ENCODE data around the gene PREX1.

Gene PREX1

DNA sequence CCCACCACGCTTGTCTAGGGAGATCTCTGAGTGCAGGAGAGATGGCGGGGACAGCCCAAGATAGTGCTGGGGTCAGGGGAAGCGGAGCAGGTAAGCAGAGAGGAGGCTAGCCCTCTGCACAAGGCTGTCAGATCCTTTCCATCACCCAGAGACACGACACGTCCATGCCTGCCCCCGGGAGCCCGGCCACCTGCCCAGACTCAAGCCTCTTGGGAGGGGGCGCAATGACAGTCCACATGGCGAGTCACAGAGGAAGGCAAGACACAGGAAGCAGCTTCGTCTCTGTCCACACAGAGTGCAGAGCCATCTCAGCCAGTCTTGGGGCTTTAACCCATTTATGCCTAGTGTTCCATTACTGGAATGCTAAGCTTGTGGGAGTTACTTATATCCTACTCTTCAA is 78.4 kb downstream of the PREX1 start:
- DNase-seq, result no peak

DNA sequence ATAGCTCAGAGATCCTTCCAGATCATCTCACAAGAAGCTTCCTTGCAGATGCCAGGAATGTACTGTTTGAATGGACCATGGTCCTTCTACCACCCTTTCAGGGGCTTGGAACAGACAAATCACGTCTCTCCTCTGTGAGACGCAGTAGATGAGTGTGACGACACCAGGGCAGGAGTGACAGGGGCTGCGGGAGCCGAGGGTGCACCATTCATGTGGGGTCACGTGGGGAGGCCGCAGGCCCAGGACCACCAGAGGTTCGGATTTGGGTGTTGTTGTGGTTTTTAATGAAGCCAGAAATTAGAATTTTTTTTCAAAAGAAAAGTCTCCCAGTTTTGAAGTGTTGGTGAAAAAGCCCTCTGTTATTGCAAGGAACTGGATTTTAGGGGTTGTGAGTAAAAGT is 79.2 kb downstream of the PREX1 start:
- no peak for DNase-seq

DNA sequence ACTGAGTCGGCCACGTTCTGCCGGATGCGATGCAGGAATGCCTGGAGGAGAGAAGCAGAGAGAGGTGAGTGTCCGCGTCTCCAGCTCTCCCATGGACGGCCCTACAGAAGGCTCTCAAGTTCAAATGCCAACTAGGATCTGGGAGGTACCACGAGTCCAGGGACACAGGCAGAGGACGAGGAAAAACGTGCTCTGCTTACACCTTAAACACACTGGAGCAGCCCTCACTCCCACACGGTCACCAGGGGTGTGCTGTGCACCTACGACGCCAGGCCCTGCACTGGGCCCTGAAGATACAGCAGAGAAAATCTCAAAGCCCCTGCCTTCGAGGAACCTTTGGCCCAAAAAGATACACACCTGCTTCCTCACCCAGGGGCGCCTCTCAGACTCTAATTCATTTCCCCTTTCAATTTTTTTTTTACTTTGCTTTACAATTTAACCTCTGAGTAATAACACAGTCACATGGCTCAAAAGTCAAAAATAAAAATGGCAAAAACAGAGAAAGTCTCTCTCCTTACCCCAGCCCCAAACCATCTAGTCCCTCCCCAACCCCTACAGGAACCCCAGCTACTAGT is 79.9 kb downstream of the PREX1 start:
- DNase-seq, result no peak

- DNase-seq, result no peak
Measured at GRCh38 chr20:48745330-48745729, 82.5 kb downstream of the PREX1 start.

DNA sequence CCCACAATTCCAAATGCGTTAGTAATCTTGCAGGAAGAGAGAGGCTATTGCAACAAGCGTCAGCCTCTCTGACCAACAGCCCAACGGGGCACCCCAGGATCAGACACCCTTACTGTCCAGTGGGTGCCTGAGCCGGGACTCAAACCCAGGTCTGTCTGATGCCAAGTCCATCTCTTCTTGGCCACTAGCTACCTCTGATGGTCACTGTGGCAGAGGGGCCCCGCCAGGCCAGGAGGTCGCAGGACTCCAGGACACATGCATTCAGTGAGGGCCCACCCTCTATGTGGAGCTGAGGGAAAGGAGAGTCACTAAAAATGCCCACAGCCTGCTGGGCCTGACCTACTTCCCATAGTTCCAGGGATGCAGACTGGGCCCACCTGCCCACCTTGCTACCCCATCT is 83.3 kb downstream of the PREX1 start:
- DNase-seq, result no peak

DNA sequence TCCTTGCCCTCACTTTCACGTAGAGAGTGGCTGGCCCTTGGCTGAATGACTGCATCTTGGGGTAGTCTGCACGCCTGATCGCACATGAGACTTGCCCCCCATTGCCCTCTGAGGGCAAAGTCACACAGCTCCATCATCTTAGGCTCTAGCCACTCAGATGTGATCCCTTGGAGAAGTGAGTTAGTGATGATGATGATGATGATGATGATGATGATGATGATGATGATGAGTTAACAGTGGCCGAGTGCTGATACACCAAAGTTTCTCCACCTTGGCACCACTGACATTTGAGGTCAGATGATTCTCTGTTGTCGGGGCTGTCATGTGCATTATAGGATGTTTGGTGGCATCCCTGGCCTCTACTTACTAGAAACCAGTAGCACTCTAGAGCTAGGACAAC is 84.0 kb downstream of the PREX1 start:
- no peak for DNase-seq

- no peak for DNase-seq
Measured at GRCh38 chr20:48742912-48743680, 84.7 kb downstream of the PREX1 start.

DNA sequence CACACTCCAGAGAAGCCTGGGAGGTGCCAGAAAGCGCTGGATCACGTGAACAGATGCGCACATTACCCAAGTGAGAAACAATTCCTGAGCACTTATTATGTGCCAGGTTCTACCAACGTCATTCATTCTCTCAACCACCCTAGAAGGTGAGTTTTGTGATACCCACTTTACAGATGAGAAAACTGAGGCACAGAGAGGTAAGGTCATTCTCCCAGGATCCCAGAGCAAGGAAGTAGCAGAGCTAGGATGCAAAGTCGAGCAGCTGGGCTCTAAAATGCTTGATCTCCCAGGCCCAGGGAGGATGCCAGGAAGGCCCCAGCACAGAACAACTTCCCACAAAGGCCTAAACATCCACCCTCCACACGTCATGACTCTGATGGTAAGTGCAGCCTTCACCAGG is 85.6 kb downstream of the PREX1 start:
- DNase-seq, result no peak

GRCh38 chr20:48741669-48742068 is 86.1 kb downstream of the PREX1 start:
- no peak for DNase-seq

- no peak for DNase-seq
Measured at GRCh38 chr20:48740712-48741111, 87.1 kb downstream of the PREX1 start.

DNA sequence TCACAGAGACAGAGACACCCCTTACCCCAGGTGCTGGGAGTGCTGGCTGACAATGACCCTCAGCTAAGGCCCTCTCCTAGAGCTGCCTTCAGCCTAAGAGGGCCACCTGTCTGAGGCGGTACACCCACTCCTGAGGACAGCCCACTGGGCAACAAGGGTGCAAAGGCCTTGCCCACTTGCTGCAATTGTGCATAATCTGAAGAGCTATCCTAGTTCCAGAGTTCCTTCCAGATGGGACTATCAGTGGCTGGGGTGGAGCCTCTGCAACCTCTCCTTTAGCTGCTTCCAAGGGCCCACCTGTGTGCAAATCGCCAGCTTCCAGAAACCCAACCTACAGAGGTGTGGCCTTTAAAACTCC is 87.5 kb downstream of the PREX1 start:
- no peak for DNase-seq

DNA sequence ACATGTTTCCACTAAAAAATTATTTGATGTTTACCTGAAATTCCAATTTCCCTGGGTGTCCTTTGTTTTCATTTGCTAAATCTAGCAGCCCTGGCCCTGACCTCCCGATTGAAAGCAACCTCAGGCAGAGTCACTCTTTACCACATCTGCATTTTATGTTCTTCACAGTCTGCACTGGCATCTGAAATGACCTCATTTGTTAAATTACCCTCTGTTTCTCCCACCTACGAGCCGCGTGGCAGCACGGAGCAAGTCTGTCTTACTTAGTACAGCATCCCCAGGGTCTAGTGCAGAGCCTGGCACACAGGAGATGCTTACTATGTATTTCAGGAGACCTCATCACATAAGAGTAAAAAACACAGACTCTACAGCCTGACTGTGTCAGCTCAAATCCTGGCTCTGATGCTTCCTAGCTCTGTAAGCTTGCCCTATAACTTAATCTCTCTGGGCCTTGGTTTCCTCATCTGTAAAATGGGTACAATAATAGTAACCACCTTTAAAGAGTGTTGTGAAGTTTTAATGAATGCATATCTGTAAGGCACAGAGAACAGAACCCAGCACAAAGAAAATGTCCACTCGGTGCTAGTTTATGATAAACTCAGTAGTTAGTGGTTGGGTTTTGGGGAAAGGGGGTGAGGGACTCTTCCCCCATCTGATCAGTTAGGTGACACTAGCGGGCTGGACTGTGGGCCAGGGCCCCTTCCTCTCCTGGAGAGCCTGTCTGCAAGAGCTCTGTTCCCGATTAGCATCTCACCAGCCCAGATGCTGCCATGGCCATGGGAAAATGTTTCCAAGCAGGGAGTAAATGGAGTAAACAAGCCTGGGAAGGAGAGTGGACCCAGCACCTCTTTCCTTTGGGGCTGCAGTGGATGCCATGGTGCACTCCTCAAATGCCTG is 88.2 kb downstream of the PREX1 start:
- DNase-seq, result peak; percentile 38

DNA sequence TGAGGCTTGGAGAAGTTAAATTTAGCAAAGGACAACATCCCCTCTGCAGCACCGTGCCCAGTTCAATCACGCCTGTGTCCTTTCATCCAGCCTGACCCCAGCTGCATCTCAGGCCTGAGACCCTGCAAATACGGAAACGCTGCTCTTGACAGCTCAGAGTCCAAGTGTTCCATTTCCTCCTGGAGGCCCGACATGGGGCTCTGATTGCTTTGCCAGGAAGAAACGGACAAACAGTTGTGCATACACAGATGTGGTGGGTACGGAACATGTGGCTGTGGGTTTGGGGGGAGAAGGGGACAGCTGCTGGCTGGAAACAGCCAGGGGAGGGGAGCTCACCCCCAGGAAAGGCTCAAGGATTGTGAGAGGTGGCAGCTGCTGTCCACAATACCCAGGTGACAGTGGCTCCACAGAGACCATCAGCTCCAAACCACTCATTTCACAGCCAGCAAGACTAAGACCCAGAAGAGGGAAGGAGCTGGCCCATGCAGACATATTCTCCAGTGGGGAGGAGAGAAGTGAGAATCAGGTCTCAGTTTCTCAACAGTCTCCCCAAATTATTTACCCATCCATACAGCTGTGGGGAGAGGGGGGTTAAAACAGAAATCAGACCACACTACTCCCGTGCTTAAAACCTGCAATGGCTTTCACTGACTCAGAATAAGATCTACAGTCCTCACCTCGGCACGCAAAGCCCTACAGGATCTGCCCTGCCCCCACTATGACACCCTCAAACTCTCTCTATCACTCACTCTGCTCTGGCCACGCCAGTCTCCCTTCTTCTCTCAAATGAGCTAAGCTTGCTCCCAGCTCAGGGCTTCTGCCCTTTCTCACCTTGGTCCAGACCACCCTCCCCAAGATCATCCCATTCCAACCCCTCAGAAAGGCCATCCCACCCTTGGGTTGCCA is 89.1 kb downstream of the PREX1 start:
- DNase-seq, result peak; percentile 52

DNA sequence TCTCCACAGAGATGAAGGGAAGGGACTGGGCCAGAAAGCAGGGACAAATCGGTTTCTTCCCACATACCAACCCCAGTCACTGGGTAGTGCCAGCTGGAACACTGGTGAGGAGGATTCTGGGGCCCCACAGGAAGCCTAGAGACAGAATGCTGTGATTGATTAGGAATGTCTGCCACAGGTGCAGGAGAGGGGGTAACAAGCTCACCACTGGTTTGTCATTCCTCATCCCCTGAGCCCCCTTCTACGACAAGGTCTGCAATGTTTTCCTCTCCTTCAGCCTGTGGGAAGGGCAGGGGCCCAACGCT is 89.8 kb downstream of the PREX1 start:
- DNase-seq, result no peak

DNA sequence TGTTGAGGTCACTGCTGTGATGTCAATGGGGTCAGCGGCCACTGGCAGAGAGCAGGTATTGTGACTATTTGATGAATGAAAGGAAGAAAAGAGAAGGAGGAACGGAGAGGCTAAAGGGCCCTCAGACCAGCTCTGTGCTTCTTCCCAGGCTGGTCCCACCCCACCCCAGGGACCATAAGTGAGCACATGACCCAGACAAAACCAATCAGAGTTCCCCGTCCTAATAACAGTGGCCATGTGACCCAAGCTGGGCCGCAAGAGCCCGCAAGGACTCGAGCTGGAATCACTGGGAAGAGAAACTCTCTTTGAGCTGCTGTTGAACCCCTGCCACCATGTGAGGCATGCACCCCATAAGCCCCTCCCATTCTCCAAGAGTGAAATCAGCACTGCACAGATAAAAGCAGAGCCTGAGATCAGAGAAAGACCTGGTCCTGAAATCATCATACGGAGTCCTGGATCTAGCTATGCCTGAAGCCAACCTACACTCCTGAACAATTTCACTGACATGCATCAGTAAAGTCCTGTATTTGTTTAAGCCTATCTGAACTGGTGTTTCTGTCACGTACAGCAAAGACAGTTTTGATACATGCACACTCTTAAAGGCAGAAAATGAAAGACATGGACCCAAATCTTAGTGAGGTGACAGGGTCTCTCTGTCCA is 90.2 kb downstream of the PREX1 start:
- DNase-seq, result no peak

DNA sequence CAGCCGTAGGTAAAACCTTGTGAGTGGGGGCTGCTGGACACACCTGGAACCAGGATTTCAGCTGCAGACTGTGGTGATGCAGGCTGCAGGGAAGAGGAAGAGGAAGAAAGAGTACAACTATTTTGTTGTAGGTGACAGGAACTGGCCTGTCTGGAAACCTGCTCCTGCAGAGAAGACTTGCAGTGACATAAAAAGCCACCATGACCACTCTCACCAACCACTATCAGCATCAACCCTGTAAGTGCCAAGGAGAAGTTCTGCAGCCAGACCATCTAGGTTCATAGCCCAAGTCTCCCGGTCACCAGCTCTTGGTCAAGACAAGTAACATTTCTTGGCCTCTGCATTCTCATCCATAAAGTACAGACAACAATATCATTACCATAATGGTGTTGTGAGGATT is 91.2 kb downstream of the PREX1 start:
- no peak for DNase-seq

- no peak for DNase-seq
Measured at GRCh38 chr20:48736231-48736630, 91.6 kb downstream of the PREX1 start.

GRCh38 chr20:48735112-48735511 is 92.7 kb downstream of the PREX1 start:
- no peak for DNase-seq

- DNase-seq, result no peak
Measured at GRCh38 chr20:48734104-48734749, 93.6 kb downstream of the PREX1 start.

GRCh38 chr20:48733296-48733790 is 94.5 kb downstream of the PREX1 start:
- no peak for DNase-seq

DNA sequence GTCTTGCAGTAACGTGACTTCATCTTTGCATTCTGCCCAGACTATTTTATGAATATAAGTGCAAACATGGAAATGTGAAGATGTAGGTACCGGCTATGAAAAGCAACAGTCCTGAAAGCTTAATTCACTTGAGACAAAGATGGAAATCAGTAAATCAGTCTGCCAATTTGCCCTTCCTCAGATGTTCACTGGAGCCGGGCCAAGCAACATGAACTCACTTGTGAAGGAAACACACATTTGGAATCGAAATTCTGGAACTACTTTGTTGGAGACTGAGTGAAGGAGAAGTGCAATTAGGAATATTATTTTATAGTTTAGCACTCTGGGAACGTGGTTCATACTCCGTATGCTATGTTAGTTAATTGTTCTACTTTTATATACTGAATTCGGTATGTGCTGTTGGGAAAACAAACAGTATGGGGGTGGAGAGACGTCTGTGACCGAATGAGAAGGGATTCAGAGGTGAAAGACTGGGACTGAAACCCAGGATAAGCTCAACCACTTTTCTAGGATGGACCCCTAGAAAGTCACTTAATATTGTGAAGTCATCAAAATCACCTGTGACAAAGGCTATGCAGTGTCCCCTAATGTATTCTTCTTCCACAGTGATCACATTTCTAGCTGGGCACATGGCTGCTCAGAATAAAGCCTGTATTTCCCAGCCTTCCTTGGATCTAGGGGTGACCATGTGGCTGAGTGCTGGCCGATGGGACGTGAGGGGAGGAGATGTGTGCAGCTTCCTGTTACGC is 95.5 kb downstream of the PREX1 start:
- no peak for DNase-seq
